Medulla oblongata (tissue), 1 donor: ENCODE results near the gene PPP3CA.

ENCODE experiments used
- DNase-seq: peaks from one replicate; pipeline ENCODE4 v3.0.0-alpha.2; 2015; ENCODE audit errors: extremely low spot score

Gene PPP3CA

DNA sequence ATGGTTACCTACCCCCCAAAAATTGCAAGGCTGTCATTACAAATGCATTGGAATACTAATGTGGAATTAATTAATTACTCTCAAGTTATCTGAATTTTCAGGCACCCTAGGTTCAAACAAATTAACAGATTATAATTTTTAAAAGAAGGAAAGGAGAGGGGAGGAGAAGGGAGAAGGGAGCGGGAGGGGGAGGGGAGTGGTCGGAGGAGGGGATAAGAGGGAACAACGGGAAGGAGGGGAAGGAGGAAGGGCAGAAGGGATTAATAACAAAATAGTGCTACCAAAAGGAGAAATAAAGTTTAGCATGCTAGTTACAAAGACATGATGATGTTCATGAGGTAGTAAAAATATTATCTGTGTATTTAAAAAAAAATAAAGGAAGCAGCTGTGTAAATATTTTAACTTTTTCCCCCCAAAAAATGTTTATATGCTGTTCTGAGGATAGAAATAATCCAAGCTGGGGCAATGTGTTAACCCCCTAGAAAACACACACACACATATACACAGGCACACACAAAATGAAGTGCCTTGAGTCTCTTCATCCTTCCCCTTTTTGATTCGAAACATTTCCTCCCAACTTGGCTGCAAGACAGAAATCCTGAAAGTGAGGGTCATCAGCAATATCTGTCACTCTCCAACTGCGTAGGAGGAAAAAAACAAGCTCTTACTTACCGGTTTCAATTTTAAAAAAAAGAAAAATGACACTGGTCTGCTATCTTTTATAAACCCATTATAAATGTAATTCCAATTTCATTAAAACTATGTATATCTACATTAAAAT, 58.8 kb downstream of the PPP3CA start:
- peak; percentile 66 for DNase-seq

DNA sequence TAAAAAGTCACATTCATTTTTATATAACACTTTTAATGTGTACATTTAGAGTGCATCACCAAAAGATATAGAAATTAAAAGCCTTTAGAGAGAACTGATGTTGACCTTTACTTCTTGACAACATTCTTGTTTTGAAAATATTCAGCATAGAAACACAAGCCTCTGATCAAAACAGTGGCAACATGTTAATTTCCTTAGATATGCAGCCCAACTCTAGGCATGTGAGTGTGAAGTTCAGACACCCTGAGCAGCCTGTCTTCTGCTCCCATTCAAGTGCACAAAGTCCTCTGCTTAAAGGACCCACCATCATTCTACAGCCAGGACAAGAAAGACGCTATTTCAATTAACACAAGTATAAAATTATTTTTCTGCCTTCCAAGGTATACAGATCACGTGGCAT, 60.0 kb downstream of the PPP3CA start:
- DNase-seq, result no peak

GRCh38 chr4:101286663-101287062, 60.7 kb downstream of the PPP3CA start:
- no peak for DNase-seq

- DNase-seq, result no peak
These were observed 61.3 kb downstream of the PPP3CA start for GRCh38 chr4:101285985-101286384.

DNA sequence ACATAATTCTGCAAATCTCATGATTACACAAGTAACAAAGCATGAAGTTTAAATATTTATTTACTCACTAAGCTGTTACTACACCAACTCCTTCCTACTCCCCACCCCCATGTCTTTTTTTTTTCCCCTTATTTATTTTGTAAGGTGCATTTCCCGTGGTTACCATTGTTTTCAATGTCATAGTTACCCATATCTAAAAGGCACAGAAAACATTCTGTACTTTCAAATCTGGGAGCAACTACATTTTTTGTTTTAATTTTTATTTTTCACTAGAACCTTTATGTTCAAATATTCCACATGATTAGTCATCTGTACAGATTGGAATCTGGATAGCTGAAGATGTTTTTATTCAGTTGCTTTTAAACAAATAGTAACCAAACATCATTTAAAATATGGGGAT, 62.8 kb downstream of the PPP3CA start:
- no peak for DNase-seq

DNA sequence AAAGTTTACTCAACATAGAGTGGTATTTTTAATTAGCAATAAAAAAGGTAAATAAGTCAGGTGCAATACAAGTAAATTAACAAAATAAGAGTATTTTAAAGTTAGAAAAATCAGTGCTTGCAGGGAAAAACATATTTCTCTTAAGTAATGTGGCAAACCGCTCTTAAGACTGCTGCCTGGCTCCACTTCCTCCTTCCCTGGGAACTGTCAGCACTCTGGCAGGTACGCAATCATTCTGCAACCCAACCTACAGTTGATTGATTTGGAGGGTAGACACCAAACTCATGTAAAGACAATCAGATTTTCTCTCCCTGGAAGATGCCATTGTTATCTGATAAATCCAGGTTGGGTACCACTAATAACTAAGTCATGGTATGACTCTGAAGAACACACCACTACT, 63.9 kb downstream of the PPP3CA start:
- DNase-seq, result no peak

GRCh38 chr4:101282076-101282844, 65.1 kb downstream of the PPP3CA start:
- no peak for DNase-seq

GRCh38 chr4:101280866-101281600, 66.3 kb downstream of the PPP3CA start:
- peak; percentile 28 for DNase-seq

DNA sequence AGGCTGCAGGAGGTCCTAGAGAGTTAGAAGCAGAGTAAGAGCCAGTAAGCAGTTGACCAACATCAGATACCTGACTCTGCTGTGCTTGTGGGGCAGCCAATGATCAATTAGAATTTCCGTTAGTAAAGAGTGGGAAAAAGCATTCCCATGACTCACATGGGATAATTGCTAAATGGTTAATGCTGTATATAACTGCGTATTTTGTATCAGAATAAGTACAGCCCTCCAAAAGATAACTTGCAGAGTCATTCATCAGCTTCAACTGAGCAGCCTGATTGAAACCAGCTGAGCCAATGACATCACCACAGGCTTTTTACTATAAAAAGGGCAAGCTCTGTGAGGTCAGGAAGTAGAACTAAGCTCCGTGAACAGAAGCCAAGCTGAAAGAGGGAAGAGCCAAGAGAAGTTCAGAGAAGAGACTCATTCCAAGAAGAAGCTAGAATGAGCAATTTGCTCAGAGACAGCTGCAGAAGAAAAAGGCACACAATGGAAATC, 67.9 kb downstream of the PPP3CA start:
- DNase-seq, result peak; percentile 60

GRCh38 chr4:101277671-101278070, 69.7 kb downstream of the PPP3CA start:
- DNase-seq, result no peak

DNA sequence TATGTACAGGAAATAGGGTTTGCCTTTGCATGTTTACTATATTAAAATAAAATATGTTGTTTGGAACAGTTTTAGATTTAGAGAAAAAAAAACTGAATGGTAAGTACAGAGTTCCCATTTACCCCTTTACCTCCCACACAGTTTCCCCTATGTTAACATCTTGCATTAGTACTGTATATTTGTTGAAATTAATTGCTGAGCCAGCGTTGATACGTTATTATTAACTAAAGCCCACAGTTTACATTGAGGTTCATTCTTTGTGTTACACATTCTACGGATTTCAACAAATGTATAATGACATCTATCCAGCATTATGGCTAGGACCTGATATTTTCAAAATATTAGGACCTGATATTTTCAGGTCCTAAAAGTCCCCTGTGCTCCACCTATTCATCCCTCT, 70.7 kb downstream of the PPP3CA start:
- no peak for DNase-seq

GRCh38 chr4:101274888-101275752, 72.2 kb downstream of the PPP3CA start:
- DNase-seq, result no peak

DNA sequence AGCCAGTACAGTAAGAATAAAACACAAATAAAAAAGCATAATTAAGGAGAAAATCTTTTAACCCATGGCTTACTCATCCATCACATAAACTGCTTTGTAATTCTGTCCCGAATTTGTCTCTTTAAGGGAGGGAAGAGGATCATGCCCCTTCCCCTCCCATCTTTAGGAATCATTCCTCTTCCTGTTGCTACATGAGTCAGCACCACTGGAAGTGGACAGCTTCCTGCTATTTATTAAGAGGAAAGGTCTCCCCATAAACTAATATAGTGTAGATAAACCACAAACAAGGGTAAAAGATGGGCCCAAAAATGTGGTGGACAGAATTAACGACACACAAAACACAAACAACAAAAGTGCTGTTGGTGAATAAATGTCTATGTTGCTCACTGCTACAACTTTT, 75.8 kb downstream of the PPP3CA start:
- no peak for DNase-seq

DNA sequence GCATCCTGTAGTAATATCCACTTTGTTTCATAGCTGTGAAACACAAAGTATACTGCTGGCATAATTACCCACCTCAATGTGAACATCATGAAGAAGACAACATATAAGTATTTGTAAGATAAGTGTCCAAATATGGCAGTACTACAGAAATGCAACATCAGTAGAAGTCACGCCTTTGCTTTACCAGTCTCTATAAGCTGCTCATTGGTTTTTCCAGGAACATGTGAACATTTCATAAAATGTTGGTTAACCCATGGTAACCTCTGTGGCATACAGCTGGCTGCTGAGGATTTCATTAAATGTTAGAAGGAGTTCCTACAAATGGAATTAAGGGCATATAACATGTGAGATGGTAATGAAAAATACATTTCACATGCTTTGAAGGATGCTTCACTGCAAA, 77.6 kb downstream of the PPP3CA start:
- DNase-seq, result no peak

GRCh38 chr4:101265816-101266172, 81.5 kb downstream of the PPP3CA start:
- no peak for DNase-seq

GRCh38 chr4:101264993-101265815, 82.1 kb downstream of the PPP3CA start:
- no peak for DNase-seq

DNA sequence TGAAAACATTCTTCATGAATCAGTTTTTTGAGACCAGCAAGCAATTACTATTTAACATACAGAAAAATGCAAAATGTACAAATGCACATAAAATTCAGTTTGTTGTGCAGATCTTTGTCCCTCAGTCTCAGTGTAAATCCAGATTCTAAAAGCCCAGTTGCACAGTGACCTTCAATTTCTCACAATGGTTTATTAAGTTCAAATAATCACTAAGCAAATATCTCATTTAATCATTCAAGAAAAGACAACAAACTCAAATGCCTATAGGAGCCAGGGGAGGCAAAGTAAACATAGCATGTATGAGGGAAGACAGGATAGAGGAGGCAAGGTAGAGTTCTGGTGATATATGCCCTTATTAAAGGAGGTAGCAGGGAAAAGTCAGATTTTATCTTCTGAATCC, 82.8 kb downstream of the PPP3CA start:
- no peak for DNase-seq

GRCh38 chr4:101262683-101263082, 84.6 kb downstream of the PPP3CA start:
- no peak for DNase-seq

DNA sequence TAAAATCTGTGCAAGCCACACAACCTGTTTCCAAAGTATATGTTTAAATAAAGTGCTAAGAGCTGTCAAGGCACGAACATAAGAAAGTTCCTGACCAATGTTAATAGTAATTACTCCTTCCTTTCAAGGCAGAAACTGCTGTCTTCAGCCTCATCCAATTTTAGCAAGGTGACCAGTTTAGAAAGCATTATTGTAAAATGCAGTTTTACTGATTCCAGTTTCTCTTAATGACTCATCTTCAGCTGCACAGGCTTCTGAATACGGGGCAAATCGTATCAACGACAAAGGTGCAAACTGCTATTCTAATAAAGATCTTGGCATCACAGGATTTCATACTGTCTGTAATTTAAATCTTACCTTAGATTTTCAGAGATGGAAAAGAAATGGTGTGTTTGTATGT, 87.5 kb downstream of the PPP3CA start:
- DNase-seq, result no peak

- no peak for DNase-seq
These were observed 88.4 kb downstream of the PPP3CA start for GRCh38 chr4:101258883-101259282.

GRCh38 chr4:101256222-101256621, 91.1 kb downstream of the PPP3CA start:
- DNase-seq, result no peak
